SK-N-SH (cell line): ENCODE measurements around the gene NOL4L. TPM values are rescaled to one million over a fixed set of nuclear protein-coding genes. Genes with fewer than 3 reads are reported as not detected.

Source experiments
- CTCF ChIA-PET: fragments of 300-600, 350-600 bp; formaldehyde crosslinking; extraction: SDS; loops from one replicate; lab custom pipeline; 2021; lab: Yijun Ruan, JAX
- POLR2A ChIA-PET: fragments of 350-600 bp; sonication (Branson Sonifier 250); formaldehyde crosslinking; extraction: SDS; loops from one replicate; lab custom pipeline; 2020; ENCODE audit warnings: antibody characterized with exemption, inconsistent platforms; lab: Yijun Ruan, JAX
- DNase-seq: peaks from one replicate; pipeline ENCODE4 v3.0.0; 2012
- H2AFZ ChIP-seq: fragments of 200-600 bp; sonication (generic); 2 replicates; pipeline ENCODE4 v1.8.1; 2016; ENCODE audit warnings: antibody characterized with exemption, mild to moderate bottlenecking, low read depth
- H3F3A ChIP-seq: fragments of 200-600 bp; sonication (generic); replicated peaks from 2 replicates; pipeline ENCODE3; 2016; ENCODE audit warnings: antibody characterized with exemption, mild to moderate bottlenecking; ENCODE audit not compliant: insufficient read depth
- H3K27ac ChIP-seq, 2 experiments: fragments of 200-500 bp in 1 of 2; fragments of 200-600 bp in 1 of 2; sonication (Bioruptor generic) in 1 of 2; sonication (generic), shearing (Covaris generic) in 1 of 2; 2 replicates each; pipeline versions ENCODE4 v1.5.1 to v1.6.1; 2014 to 2016; ENCODE audit warnings: low read depth in 2 of 2, inconsistent platforms in 1 of 2, low read length in 1 of 2, mild to moderate bottlenecking in 1 of 2, mixed read lengths in 1 of 2
- H3K27me3 ChIP-seq: fragments of 200-600 bp; sonication (generic), shearing (Covaris generic); 2 replicates; pipeline ENCODE4 v1.6.1; 2016; ENCODE audit warnings: mixed run types; ENCODE audit not compliant: insufficient read depth
- H3K36me3 ChIP-seq, 2 experiments: fragments of 200-500 bp in 1 of 2; fragments of 200-600 bp in 1 of 2; sonication (Bioruptor generic) in 1 of 2; sonication (generic) in 1 of 2; replicated peaks in 1 of 2; 2 replicates each; pipeline versions ENCODE3 to v1.5.1; 2014 to 2016; ENCODE audit warnings: low read length in 1 of 2, mild to moderate bottlenecking in 1 of 2; ENCODE audit not compliant: insufficient read depth in 2 of 2, control insufficient read depth in 1 of 2
- H3K4me1 ChIP-seq, 2 experiments: fragments of 200-500 bp in 1 of 2; fragments of 200-600 bp in 1 of 2; sonication (Bioruptor generic) in 1 of 2; sonication (generic), shearing (Covaris generic) in 1 of 2; 2 replicates each; pipeline versions ENCODE4 v1.5.1 to v1.6.1; 2014 to 2016; ENCODE audit warnings: low read depth in 1 of 2, low read length in 1 of 2, mixed run types in 1 of 2; ENCODE audit not compliant: insufficient read depth in 2 of 2, control insufficient read depth in 1 of 2
- H3K4me2 ChIP-seq: fragments of 200-600 bp; sonication (generic), shearing (Covaris generic); 2 replicates; pipeline ENCODE4 v1.6.1; 2017; ENCODE audit warnings: mixed run types
- H3K4me3 ChIP-seq, 2 experiments: fragments of 200-500 bp in 1 of 2; fragments of 200-600 bp in 1 of 2; sonication (Bioruptor generic) in 1 of 2; sonication (generic), shearing (Covaris generic) in 1 of 2; 2 replicates each; pipeline versions ENCODE4 v1.5.1 to v1.8.1; 2014 to 2016; ENCODE audit warnings: low read depth in 2 of 2, inconsistent platforms in 1 of 2, low read length in 1 of 2, mild to moderate bottlenecking in 1 of 2, mixed read lengths in 1 of 2, moderate library complexity in 1 of 2
- H3K79me2 ChIP-seq: fragments of 200-600 bp; sonication (generic); 2 replicates; pipeline ENCODE4 v1.8.1; 2017; ENCODE audit warnings: mild to moderate bottlenecking; ENCODE audit not compliant: insufficient read depth
- H3K9ac ChIP-seq: fragments of 200-600 bp; sonication (generic); 2 replicates; pipeline ENCODE4 v1.6.1; 2017; ENCODE audit warnings: mixed run types
- H3K9me2 ChIP-seq: fragments of 200-600 bp; sonication (generic); 2 replicates; pipeline ENCODE4 v1.6.1; 2017; ENCODE audit warnings: mixed run types
- H3K9me3 ChIP-seq: fragments of 200-600 bp; sonication (generic); 2 replicates; pipeline ENCODE4 v1.6.1; 2017; ENCODE audit warnings: mixed run types, mild to moderate bottlenecking, moderate library complexity
- H4K20me1 ChIP-seq: fragments of 200-600 bp; sonication (generic); 2 replicates; pipeline ENCODE4 v1.6.1; 2017; ENCODE audit warnings: mild to moderate bottlenecking, mixed run types; ENCODE audit not compliant: insufficient read depth
- CHD2 ChIP-seq: fragments of 150-350 bp; IDR thresholded peaks from 2 replicates; pipeline ENCODE4 v1.6.1; 2018; ENCODE audit warnings: low read length; ENCODE audit not compliant: partially characterized antibody
- ELF1 ChIP-seq: IDR thresholded peaks from 2 replicates; pipeline ENCODE4 v1.4.0; 2012
- EP300 ChIP-seq, 2 experiments: IDR thresholded peaks; 2 replicates each; pipeline versions ENCODE4 v1.4.0 to v1.6.1; 2012; ENCODE audit warnings: borderline replicate concordance in 1 of 2, low read depth in 1 of 2, low read length in 1 of 2
- FOSL2 ChIP-seq: IDR thresholded peaks from 2 replicates; pipeline ENCODE4 v1.4.0; 2012; ENCODE audit warnings: low read depth, mild to moderate bottlenecking, moderate library complexity, borderline replicate concordance
- FOXM1 ChIP-seq: IDR thresholded peaks from 2 replicates; pipeline ENCODE4 v1.4.0; 2012; ENCODE audit warnings: low read depth, mild to moderate bottlenecking
- GATA2 ChIP-seq: sonication (generic); formaldehyde crosslinking; IDR thresholded peaks from 2 replicates; pipeline ENCODE4 v1.5.0; 2020; ENCODE audit warnings: mild to moderate bottlenecking, missing genetic modification reagents
- MEF2A ChIP-seq: IDR thresholded peaks from 2 replicates; pipeline ENCODE4 v1.4.0; 2012; ENCODE audit warnings: low read depth, borderline replicate concordance
- MXI1 ChIP-seq: IDR thresholded peaks from 2 replicates; pipeline ENCODE4 v1.6.1; 2012; ENCODE audit warnings: mild to moderate bottlenecking, low read depth, low read length, improper control_type of control experiment
- NFIC ChIP-seq: IDR thresholded peaks from 2 replicates; pipeline ENCODE4 v1.4.0; 2012; ENCODE audit warnings: borderline replicate concordance
- POLR2AphosphoS5 ChIP-seq: IDR thresholded peaks from 2 replicates; pipeline ENCODE4 v1.6.1; 2012; ENCODE audit warnings: low read depth, low read length
- RAD21 ChIP-seq: IDR thresholded peaks from 2 replicates; pipeline ENCODE4 v1.6.1; 2012; ENCODE audit warnings: mild to moderate bottlenecking, low read length
- RCOR1 ChIP-seq: fragments of 150-350 bp; IDR thresholded peaks from 2 replicates; pipeline ENCODE4 v1.6.1; 2017; ENCODE audit warnings: antibody characterized with exemption, low read length
- RFX5 ChIP-seq: IDR thresholded peaks from 2 replicates; pipeline ENCODE4 v1.6.1; 2012; ENCODE audit warnings: mild to moderate bottlenecking, improper control_type of control experiment, low read length
- TEAD4 ChIP-seq: IDR thresholded peaks from 2 replicates; pipeline ENCODE4 v1.4.0; 2012; ENCODE audit warnings: mild to moderate bottlenecking, borderline replicate concordance; ENCODE audit not compliant: insufficient read depth
- YY1 ChIP-seq: IDR thresholded peaks from 2 replicates; pipeline ENCODE4 v1.4.0; 2012; ENCODE audit warnings: low read depth, mild to moderate bottlenecking
- WGBS: methylation state at CpG from one replicate; pipeline ENCODE4 v1.1.6; 2017; ENCODE audit warnings: low lambda C conversion rate; 5-methylcytosine and 5-hydroxymethylcytosine counted together
- polyA plus RNA-seq, 3 experiments: library from polyadenylated mRNA; depleted of rRNA; stranded (reverse); fragments of >200 nt; gene quantifications; 2 replicates each; pipeline ENCODE4 v1.2.3, GENCODE V29; 2012
- TF ChIP-seq, protein P1 (sequence below): IDR thresholded peaks from 2 replicates; pipeline ENCODE4 v1.6.1; 2012; ENCODE audit warnings: mild to moderate bottlenecking, low read depth, low read length, moderate library complexity
- TF ChIP-seq, protein P2 (sequence below): IDR thresholded peaks from 2 replicates; pipeline ENCODE4; 2012

Gene NOL4L
- polyA plus RNA-seq, 1 of the 3 experiments (the other 2 are of a cell fraction): 14.3 TPM

DNA sequence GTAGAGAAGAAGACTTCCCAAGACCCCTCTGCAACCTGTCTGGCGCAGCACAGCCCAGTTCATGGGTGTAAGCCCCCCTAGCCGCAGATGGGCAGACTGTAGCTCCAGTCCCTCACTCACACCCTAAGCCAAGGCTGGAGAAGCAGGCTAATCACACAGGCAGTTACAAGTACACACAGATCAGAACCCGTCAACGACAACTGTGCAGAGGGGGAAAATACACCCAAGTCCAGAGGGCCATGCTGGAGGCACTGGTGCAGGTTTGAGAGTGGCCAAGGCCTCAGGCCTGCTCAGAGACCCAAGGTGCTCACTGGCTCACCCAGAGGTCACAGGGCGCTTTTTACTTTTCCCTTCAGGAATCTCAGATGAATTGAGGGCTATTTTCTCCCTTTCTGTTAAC, 106.1 kb downstream of the NOL4L start:
- Histone ChIP-seq H3K27me3 (no peaks in the 10 kb centered on the region), H3K4me1 (peaks cover 21 to 67% of the 10 kb centered on the region in 2 experiments; a peak in 3 of 4 replicates), H3K9me3 (no peaks in the 10 kb centered on the region), H2AFZ (no peak overlapping the region), H3K36me3 (peaks cover 0 to 9% of the 10 kb centered on the region in 2 experiments), H3K9me2 (no peaks in the 10 kb centered on the region), H3K9ac (no peak overlapping the region), H4K20me1 (peaks cover 60% of the 10 kb centered on the region), H3K4me3 (no peak overlapping the region), H3F3A (peaks cover 14% of the 10 kb centered on the region), H3K27ac (no peak overlapping the region; a peak in 1 of 4 replicates), H3K79me2 (peaks cover 89% of the 10 kb centered on the region), H3K4me2 (no peak overlapping the region)
- WGBS: 95% methylated on average over 5 of the region's 5 CpGs
- DNase-seq: no peak
- TF ChIP-seq RCOR1: no peak
- CTCF ChIA-PET: interaction anchor here (1.2 to 1.5 kb wide), 2 partner anchors 8 to 16 kb away, joined by 3 read pairs; no protein-coding TSS in a partner anchor
- POLR2A ChIA-PET: no interaction called here

DNA sequence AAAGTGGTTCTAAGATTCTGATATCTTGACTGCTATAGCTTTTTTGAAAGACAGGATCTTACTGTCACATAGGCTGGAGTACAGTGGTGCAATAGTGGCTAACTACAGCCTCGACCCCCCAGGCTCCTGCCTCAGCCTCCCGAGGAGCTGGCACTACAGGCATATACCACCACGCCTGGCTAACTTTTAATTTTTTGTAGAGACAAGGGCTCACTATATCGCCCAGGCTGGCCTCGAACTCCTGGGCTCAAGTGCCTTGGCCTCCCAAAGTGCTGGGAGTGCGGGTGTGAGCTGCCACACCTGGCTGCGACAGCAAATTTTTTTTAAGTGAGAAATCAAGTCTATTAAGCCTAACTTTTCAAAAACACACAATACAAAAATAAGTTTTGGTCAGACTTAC, 106.6 kb downstream of the NOL4L start:
- 95% methylated on average over 7 of the region's 7 CpGs for WGBS
- H3K9ac ChIP-seq: no peak overlapping the region
- POLR2A ChIA-PET: no interaction called here

GRCh38 chr20:32477594-32478512, 107.3 kb downstream of the NOL4L start:
- POLR2A ChIA-PET: no interaction called here
- TF ChIP-seq, protein P1, sequence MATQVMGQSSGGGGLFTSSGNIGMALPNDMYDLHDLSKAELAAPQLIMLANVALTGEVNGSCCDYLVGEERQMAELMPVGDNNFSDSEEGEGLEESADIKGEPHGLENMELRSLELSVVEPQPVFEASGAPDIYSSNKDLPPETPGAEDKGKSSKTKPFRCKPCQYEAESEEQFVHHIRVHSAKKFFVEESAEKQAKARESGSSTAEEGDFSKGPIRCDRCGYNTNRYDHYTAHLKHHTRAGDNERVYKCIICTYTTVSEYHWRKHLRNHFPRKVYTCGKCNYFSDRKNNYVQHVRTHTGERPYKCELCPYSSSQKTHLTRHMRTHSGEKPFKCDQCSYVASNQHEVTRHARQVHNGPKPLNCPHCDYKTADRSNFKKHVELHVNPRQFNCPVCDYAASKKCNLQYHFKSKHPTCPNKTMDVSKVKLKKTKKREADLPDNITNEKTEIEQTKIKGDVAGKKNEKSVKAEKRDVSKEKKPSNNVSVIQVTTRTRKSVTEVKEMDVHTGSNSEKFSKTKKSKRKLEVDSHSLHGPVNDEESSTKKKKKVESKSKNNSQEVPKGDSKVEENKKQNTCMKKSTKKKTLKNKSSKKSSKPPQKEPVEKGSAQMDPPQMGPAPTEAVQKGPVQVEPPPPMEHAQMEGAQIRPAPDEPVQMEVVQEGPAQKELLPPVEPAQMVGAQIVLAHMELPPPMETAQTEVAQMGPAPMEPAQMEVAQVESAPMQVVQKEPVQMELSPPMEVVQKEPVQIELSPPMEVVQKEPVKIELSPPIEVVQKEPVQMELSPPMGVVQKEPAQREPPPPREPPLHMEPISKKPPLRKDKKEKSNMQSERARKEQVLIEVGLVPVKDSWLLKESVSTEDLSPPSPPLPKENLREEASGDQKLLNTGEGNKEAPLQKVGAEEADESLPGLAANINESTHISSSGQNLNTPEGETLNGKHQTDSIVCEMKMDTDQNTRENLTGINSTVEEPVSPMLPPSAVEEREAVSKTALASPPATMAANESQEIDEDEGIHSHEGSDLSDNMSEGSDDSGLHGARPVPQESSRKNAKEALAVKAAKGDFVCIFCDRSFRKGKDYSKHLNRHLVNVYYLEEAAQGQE: no peak
- TF ChIP-seq GATA2 (CRISPR knock-in tag) (no peak), MXI1 (no peak), POLR2AphosphoS5 (no peak), FOXM1 (no peak), EP300 (IDR thresholded peaks at IDR 0.05; ENCODE audit: borderline replicate concordance in 1 of 2, low read depth in 1 of 2, low read length in 1 of 2) (no peak), NFIC (no peak), RCOR1 (no peak), TEAD4 (no peak), RFX5 (no peak), ELF1 (no peak), YY1 (no peak)
- TF ChIP-seq, protein P2, sequence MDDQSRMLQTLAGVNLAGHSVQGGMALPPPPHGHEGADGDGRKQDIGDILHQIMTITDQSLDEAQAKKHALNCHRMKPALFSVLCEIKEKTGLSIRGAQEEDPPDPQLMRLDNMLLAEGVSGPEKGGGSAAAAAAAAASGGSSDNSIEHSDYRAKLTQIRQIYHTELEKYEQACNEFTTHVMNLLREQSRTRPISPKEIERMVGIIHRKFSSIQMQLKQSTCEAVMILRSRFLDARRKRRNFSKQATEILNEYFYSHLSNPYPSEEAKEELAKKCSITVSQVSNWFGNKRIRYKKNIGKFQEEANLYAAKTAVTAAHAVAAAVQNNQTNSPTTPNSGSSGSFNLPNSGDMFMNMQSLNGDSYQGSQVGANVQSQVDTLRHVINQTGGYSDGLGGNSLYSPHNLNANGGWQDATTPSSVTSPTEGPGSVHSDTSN: no peak

More for the DNA sequence above, 106.6 kb downstream of the NOL4L start:
- no peak overlapping the region for H2AFZ ChIP-seq
- H3K27me3 ChIP-seq: no peaks in the 10 kb centered on the region
- H3K9me2 ChIP-seq: no peaks in the 10 kb centered on the region
- H3K4me2 ChIP-seq: no peak overlapping the region
- no peak overlapping the region for H3K4me3 ChIP-seq
- H3K4me1 ChIP-seq: peaks cover 25 to 67% of the 10 kb centered on the region in 2 experiments; a peak in 3 of 4 replicates
- peaks cover 14% of the 10 kb centered on the region for H3F3A ChIP-seq
- H3K9me3 ChIP-seq: no peaks in the 10 kb centered on the region
- H3K79me2 ChIP-seq: peaks cover 94% of the 10 kb centered on the region
- H3K27ac ChIP-seq: no peak overlapping the region
- CTCF ChIA-PET: interaction anchor here (1.2 to 1.5 kb wide), 2 partner anchors 8 to 16 kb away, joined by 3 read pairs; no protein-coding TSS in a partner anchor
- TF ChIP-seq YY1 (no peak), FOSL2 (no peak), MEF2A (no peak), NFIC (no peak), EP300 (IDR thresholded peaks at IDR 0.05; ENCODE audit: borderline replicate concordance in 1 of 2, low read depth in 1 of 2, low read length in 1 of 2) (no peak), RAD21 (no peak), RCOR1 (no peak), ELF1 (no peak), CHD2 (no peak)
- TF ChIP-seq, all 33 proteins: peak for 0
- Histone ChIP-seq H3K36me3 (peaks cover 4 to 9% of the 10 kb centered on the region in 2 experiments), H4K20me1 (peaks cover 60% of the 10 kb centered on the region)
- no peak for DNase-seq

More at GRCh38 chr20:32477594-32478512, 107.3 kb downstream of the NOL4L start:
- no peaks in the 10 kb centered on the region for H3K9me3 ChIP-seq
- no peak overlapping the region for H2AFZ ChIP-seq
- H3K27ac ChIP-seq: peak overlapping the region in 1 of 2 experiments; percentile 40; a peak in 1 of 4 replicates
- H4K20me1 ChIP-seq: peaks cover 60% of the 10 kb centered on the region
- no peak overlapping the region for H3K4me3 ChIP-seq
- peaks cover 4 to 9% of the 10 kb centered on the region in 2 experiments for H3K36me3 ChIP-seq
- 75% methylated on average over 5 of the region's 11 CpGs for WGBS
- H3K27me3 ChIP-seq: no peaks in the 10 kb centered on the region
- H3K9ac ChIP-seq: no peak overlapping the region
- H3F3A ChIP-seq: peaks cover 14% of the 10 kb centered on the region
- CTCF ChIA-PET: interaction anchor here (1.2 kb wide), 1 partner anchor 15 kb away, joined by 3 read pairs; no protein-coding TSS in a partner anchor
- peak; percentile 29 for DNase-seq
- H3K79me2 ChIP-seq: peaks cover 100% of the 10 kb centered on the region
- no peaks in the 10 kb centered on the region for H3K9me2 ChIP-seq
- H3K4me1 ChIP-seq: peaks cover 28 to 67% of the 10 kb centered on the region in 2 experiments; a peak in 3 of 4 replicates
- no peak overlapping the region for H3K4me2 ChIP-seq
